Measurements from ENCODE around the gene CRYGN.

The CRYGN gene

DNA sequence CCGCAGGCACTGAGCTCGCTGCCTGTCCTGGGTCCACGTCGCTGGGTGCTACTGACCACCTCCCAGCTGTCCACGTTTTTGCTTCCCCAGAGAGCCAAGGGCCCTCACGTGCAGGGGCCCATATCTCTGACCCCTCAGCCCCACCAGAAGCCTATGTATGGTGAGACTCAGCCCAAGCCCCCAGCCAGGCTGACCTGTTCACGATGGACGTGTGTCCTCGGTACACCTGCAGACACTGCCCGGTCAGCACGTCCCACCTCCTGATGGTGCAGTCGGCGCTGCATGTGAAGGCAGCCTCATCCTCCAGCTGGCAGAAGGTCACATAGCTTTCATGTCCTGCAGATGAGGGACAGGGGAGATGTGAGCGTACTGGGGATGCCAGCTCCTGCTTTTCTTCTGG, 40.0 kb downstream of the CRYGN start:
- no peak for TF ChIP-seq SIN3A (IDR thresholded peaks at IDR 0.05; ENCODE audit: borderline replicate concordance, insufficient read depth, low read length)
- TF ChIP-seq POLR2AphosphoS5 (IDR thresholded peaks at IDR 0.05; ENCODE audit: low read depth, low read length), result no peak
- no peak for TF ChIP-seq FOXP2 (optimal IDR thresholded peaks at IDR 0.05; ENCODE audit: borderline replicate concordance, extremely low read depth, extremely low read length, insufficient read depth)
- no peak for TF ChIP-seq TAF1 (IDR thresholded peaks at IDR 0.05; ENCODE audit: borderline replicate concordance, insufficient read depth, low read length)
- TF ChIP-seq, protein P1, sequence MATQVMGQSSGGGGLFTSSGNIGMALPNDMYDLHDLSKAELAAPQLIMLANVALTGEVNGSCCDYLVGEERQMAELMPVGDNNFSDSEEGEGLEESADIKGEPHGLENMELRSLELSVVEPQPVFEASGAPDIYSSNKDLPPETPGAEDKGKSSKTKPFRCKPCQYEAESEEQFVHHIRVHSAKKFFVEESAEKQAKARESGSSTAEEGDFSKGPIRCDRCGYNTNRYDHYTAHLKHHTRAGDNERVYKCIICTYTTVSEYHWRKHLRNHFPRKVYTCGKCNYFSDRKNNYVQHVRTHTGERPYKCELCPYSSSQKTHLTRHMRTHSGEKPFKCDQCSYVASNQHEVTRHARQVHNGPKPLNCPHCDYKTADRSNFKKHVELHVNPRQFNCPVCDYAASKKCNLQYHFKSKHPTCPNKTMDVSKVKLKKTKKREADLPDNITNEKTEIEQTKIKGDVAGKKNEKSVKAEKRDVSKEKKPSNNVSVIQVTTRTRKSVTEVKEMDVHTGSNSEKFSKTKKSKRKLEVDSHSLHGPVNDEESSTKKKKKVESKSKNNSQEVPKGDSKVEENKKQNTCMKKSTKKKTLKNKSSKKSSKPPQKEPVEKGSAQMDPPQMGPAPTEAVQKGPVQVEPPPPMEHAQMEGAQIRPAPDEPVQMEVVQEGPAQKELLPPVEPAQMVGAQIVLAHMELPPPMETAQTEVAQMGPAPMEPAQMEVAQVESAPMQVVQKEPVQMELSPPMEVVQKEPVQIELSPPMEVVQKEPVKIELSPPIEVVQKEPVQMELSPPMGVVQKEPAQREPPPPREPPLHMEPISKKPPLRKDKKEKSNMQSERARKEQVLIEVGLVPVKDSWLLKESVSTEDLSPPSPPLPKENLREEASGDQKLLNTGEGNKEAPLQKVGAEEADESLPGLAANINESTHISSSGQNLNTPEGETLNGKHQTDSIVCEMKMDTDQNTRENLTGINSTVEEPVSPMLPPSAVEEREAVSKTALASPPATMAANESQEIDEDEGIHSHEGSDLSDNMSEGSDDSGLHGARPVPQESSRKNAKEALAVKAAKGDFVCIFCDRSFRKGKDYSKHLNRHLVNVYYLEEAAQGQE (IDR thresholded peaks at IDR 0.05; ENCODE audit: insufficient read depth in 1 of 2, low read depth in 2 of 2, low read length in 2 of 2), result no peak

DNA sequence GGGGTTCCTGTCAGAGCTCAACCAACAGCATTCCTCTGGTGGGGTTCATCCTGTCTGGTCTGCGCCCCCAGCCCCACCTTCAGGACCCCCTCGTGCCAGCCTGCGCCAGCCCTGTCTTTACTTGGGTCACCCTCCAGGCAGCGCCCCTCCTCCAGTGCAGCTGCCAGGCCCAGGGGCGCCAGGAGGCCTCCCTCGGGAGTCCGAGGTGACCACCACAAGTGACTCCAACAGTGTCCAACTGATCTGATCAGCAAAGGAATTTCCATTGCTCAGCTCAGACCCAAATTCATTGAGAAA, 40.7 kb downstream of the CRYGN start:
- TF ChIP-seq SIN3A (IDR thresholded peaks at IDR 0.05; ENCODE audit: borderline replicate concordance, insufficient read depth, low read length) (no peak), TAF1 (IDR thresholded peaks at IDR 0.05; ENCODE audit: borderline replicate concordance, insufficient read depth, low read length) (no peak), FOXP2 (optimal IDR thresholded peaks at IDR 0.05; ENCODE audit: borderline replicate concordance, extremely low read depth, extremely low read length, insufficient read depth) (no peak), POLR2AphosphoS5 (IDR thresholded peaks at IDR 0.05; ENCODE audit: low read depth, low read length) (no peak)
- TF ChIP-seq, protein P1 (IDR thresholded peaks at IDR 0.05; ENCODE audit: insufficient read depth in 1 of 2, low read depth in 2 of 2, low read length in 2 of 2), result no peak

DNA sequence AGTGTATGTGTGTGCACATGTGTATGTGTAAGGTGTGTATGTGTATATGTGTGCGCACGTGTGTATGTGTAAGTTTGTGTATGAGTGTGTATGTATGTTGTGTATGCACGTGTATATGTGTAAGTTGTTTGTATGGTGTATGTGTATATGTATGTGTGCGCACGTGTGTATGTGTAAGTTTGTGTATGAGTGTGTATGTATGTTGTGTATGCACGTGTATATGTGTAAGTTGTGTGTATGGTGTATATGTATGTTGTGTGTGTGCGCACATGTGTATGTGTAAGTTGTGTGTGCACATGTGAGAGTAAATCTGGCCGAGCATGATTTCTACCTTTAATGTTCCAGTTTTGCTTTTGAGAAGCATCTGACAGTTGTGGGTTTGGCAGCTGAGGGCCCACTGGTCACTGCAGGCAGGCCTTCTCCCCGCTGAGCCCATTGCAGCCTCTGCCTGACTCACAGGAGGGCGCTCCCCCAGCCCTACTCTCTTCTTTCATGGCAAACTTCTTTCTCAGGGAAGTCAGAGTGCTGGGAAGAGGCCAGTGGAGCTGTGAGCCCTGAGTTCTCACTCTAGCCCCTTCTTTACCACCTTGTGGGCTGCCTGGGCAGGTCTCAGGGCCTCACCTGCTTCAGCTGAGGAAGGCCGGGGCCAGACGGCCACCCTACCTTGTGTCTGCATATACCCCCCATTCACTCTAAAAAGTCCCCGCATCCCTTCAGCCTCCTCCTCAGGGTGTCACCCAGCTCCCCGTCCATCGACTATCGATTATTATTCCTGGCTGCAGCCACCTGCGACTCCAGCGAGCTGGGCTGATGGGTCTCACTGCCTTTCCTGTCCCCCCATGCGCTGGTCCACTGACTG, 41.3 kb downstream of the CRYGN start:
- TF ChIP-seq FOXP2 (optimal IDR thresholded peaks at IDR 0.05; ENCODE audit: borderline replicate concordance, extremely low read depth, extremely low read length, insufficient read depth) (no peak), POLR2AphosphoS5 (IDR thresholded peaks at IDR 0.05; ENCODE audit: low read depth, low read length) (no peak), TAF1 (IDR thresholded peaks at IDR 0.05; ENCODE audit: borderline replicate concordance, insufficient read depth, low read length) (no peak), SIN3A (IDR thresholded peaks at IDR 0.05; ENCODE audit: borderline replicate concordance, insufficient read depth, low read length) (no peak)
- TF ChIP-seq, protein P1 (IDR thresholded peaks at IDR 0.05; ENCODE audit: insufficient read depth in 1 of 2, low read depth in 2 of 2, low read length in 2 of 2), result no peak

DNA sequence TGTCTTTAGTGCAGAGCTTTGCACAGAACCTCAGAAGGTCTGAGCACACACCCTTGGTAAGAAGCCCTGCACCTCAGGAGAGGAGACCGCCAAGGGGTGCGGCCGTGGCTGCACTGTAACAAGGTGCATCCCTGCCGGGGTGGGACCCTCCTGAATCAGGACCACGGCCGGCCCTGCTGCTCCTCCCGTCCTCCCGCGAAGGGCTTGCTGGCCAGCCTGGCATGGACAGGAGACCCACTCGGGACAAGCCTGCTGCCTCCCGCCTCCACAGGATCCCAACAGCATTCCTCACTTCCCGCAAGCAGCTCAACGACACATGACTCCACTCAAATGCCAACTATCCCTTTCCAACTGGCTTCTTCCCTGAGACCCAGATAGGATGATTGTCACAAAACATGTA, 42.9 kb downstream of the CRYGN start:
- TF ChIP-seq TAF1 (IDR thresholded peaks at IDR 0.05; ENCODE audit: borderline replicate concordance, insufficient read depth, low read length) (no peak), POLR2AphosphoS5 (IDR thresholded peaks at IDR 0.05; ENCODE audit: low read depth, low read length) (no peak), SIN3A (IDR thresholded peaks at IDR 0.05; ENCODE audit: borderline replicate concordance, insufficient read depth, low read length) (no peak), FOXP2 (optimal IDR thresholded peaks at IDR 0.05; ENCODE audit: borderline replicate concordance, extremely low read depth, extremely low read length, insufficient read depth) (no peak)
- TF ChIP-seq, protein P1 (IDR thresholded peaks at IDR 0.05; ENCODE audit: insufficient read depth in 1 of 2, low read depth in 2 of 2, low read length in 2 of 2), result no peak
